GM23338 (cell line): Measurements from ENCODE around the gene DCTN1. TPM values are rescaled to one million over a fixed set of nuclear protein-coding genes. Genes with fewer than 3 reads are reported as not detected.

ENCODE experiments used
- ATAC-seq: fragments of 200-7000 bp; cut with Tn5 transposase; 3 replicates; pipeline ENCODE4 v1.9.1; 2020
- DNase-seq: peaks from one replicate; pipeline ENCODE4 v3.0.0-alpha.2; 2015; ENCODE audit warnings: low spot score
- H2AFZ ChIP-seq: fragments of 200-600 bp; sonication (generic); 2 replicates; pipeline ENCODE4 v1.8.0; 2016; ENCODE audit warnings: antibody characterized with exemption, mild to moderate bottlenecking, moderate library complexity
- H3F3A ChIP-seq: fragments of 200-600 bp; sonication (generic); replicated peaks from 2 replicates; pipeline ENCODE4 v1.8.0; 2017; ENCODE audit warnings: antibody characterized with exemption, mixed run types, low read depth
- H3K27ac ChIP-seq: fragments of 200-600 bp; sonication (generic); 2 replicates; pipeline ENCODE4 v1.6.1; 2016; ENCODE audit warnings: low read depth
- H3K27me3 ChIP-seq: fragments of 200-600 bp; sonication (generic); 2 replicates; pipeline ENCODE4 v1.8.0; 2016; ENCODE audit warnings: mild to moderate bottlenecking, mixed run types, moderate library complexity; ENCODE audit not compliant: insufficient read depth
- H3K36me3 ChIP-seq: fragments of 200-600 bp; sonication (generic); 2 replicates; pipeline ENCODE4 v1.8.0; 2016; ENCODE audit warnings: mild to moderate bottlenecking; ENCODE audit not compliant: insufficient read depth
- H3K4me1 ChIP-seq: fragments of 200-600 bp; sonication (generic); 2 replicates; pipeline ENCODE4 v1.8.0; 2016; ENCODE audit warnings: mild to moderate bottlenecking, moderate library complexity; ENCODE audit not compliant: insufficient read depth
- H3K4me2 ChIP-seq: fragments of 200-600 bp; sonication (generic); 2 replicates; pipeline ENCODE4 v1.7.1; 2017; ENCODE audit warnings: mixed run types
- H3K4me3 ChIP-seq: fragments of 200-600 bp; sonication (generic); 2 replicates; pipeline ENCODE4 v1.6.1; 2016; ENCODE audit warnings: mixed run types
- H3K79me2 ChIP-seq: fragments of 200-600 bp; sonication (generic); replicated peaks from 2 replicates; pipeline ENCODE4 v1.8.0; 2017; ENCODE audit warnings: mild to moderate bottlenecking; ENCODE audit not compliant: insufficient read depth
- H3K9me2 ChIP-seq: fragments of 200-600 bp; sonication (generic); 2 replicates; pipeline ENCODE4 v1.8.0; 2017; ENCODE audit not compliant: insufficient read depth
- H4K20me1 ChIP-seq: fragments of 200-600 bp; sonication (generic); replicated peaks from 2 replicates; pipeline ENCODE4 v1.8.0; 2017; ENCODE audit warnings: mild to moderate bottlenecking; ENCODE audit not compliant: insufficient read depth
- H3K27ac Mint-ChIP-seq: 2 replicates; pipeline ENCODE4 v1.8.0; 2020; ENCODE audit warnings: inconsistent platforms, mild to moderate bottlenecking, moderate library complexity, mixed read lengths
- H3K27me3 Mint-ChIP-seq: 3 replicates; pipeline ENCODE4 v1.8.0; 2022; ENCODE audit warnings: low read depth, mild to moderate bottlenecking, moderate library complexity, mixed read lengths, inconsistent platforms; ENCODE audit not compliant: insufficient read depth, poor library complexity
- H3K36me3 Mint-ChIP-seq: 3 replicates; pipeline ENCODE4 v1.8.0; 2021; ENCODE audit warnings: low read depth, mild to moderate bottlenecking, inconsistent platforms, moderate library complexity, mixed read lengths
- H3K4me1 Mint-ChIP-seq: 3 replicates; pipeline ENCODE4 v1.8.0; 2020; ENCODE audit warnings: mild to moderate bottlenecking, inconsistent platforms, mixed read lengths
- H3K4me3 Mint-ChIP-seq: 3 replicates; pipeline ENCODE4 v1.8.0; 2021; ENCODE audit warnings: moderate library complexity, mild to moderate bottlenecking, inconsistent platforms, mixed read lengths
- H3K9me3 Mint-ChIP-seq: 3 replicates; pipeline ENCODE4 v1.8.0; 2020; ENCODE audit warnings: moderate library complexity, mild to moderate bottlenecking, inconsistent platforms, mixed read lengths
- CREB1 ChIP-seq: fragments of 250-450 bp; sonication (Bioruptor Pico); IDR thresholded peaks from 2 replicates; pipeline ENCODE4 v1.5.0; 2020; ENCODE audit warnings: low read depth, mild to moderate bottlenecking, moderate library complexity
- CTCF ChIP-seq, 2 experiments: fragments of 200-600 bp in 1 of 2; sonication (generic) in 1 of 2; conservative IDR thresholded peaks; 2 replicates each; pipeline versions ENCODE4 v1.5.1 to v1.6.1; 2016 to 2017; ENCODE audit warnings: antibody characterized with exemption in 2 of 2, low read depth in 2 of 2, mild to moderate bottlenecking in 2 of 2, moderate library complexity in 1 of 2
- ETS1 ChIP-seq: IDR thresholded peaks from 2 replicates; pipeline ENCODE4 v1.6.1; 2016; ENCODE audit warnings: antibody characterized with exemption
- EZH2 ChIP-seq: fragments of 200-600 bp; sonication (generic); IDR thresholded peaks from one replicate; pipeline ENCODE4 v1.8.0; 2017; ENCODE audit warnings: antibody characterized with exemption, mild to moderate bottlenecking, low read depth; ENCODE audit not compliant: unreplicated experiment
- EZH2phosphoT487 ChIP-seq: fragments of 200-600 bp; sonication (generic); IDR thresholded peaks from one replicate; pipeline ENCODE4 v1.8.1; 2018; ENCODE audit warnings: antibody characterized with exemption; ENCODE audit not compliant: unreplicated experiment
- JUNB ChIP-seq: IDR thresholded peaks from one replicate; pipeline ENCODE4 v1.6.1; 2016; ENCODE audit warnings: antibody characterized with exemption; ENCODE audit not compliant: unreplicated experiment
- POLR2AphosphoS5 ChIP-seq: IDR thresholded peaks from 2 replicates; pipeline ENCODE4 v1.6.1; 2016; ENCODE audit warnings: antibody characterized with exemption, low read depth
- REST ChIP-seq: IDR thresholded peaks from one replicate; pipeline ENCODE4 v1.6.1; 2018; ENCODE audit warnings: antibody characterized with exemption; ENCODE audit not compliant: unreplicated experiment
- STAT1 ChIP-seq: IDR thresholded peaks from one replicate; pipeline ENCODE4 v1.6.1; 2016; ENCODE audit warnings: antibody characterized with exemption; ENCODE audit not compliant: unreplicated experiment
- ZNF114 ChIP-seq: fragments of 250-450 bp; sonication (Bioruptor Pico); IDR thresholded peaks from 2 replicates; pipeline ENCODE4 v1.5.0; 2020; ENCODE audit warnings: mild to moderate bottlenecking, moderate library complexity
- ZNF331 ChIP-seq: fragments of 250-450 bp; sonication (Bioruptor Pico); IDR thresholded peaks from 2 replicates; pipeline ENCODE4 v1.5.0; 2020; ENCODE audit warnings: low read depth, mild to moderate bottlenecking, moderate library complexity
- ZNF462 ChIP-seq: fragments of 250-450 bp; sonication (Bioruptor Pico); IDR thresholded peaks from 2 replicates; pipeline ENCODE4 v1.5.0; 2020; ENCODE audit warnings: mild to moderate bottlenecking, moderate library complexity
- polyA plus RNA-seq: library from polyadenylated mRNA; unstranded; fragments of >200 nt; fragmentation: Nextera tagmentation; extraction: Ambion mirVana; gene quantifications from 2 replicates; pipeline ENCODE4 v1.2.1, GENCODE V29; 2016
- total RNA-seq: library from RNA; depleted of rRNA; stranded (reverse); fragments of >200 nt; shearing (Covaris generic); gene quantifications from 2 replicates; pipeline ENCODE4 v1.2.3, GENCODE V29; 2014

The DCTN1 gene
- total and polyA plus RNA-seq, 2 experiments from 2014 or later: 108 to 145 TPM

GRCh38 chr2:74420006-74420405, 39.9 kb upstream of the DCTN1 start (continued):
- TF ChIP-seq EZH2phosphoT487 (no peak), CTCF (conservative IDR thresholded peaks at IDR 0.05; ENCODE audit: low read depth in 2 of 2) (no peak), STAT1 (no peak), ZNF114 (no peak), CREB1 (CRISPR knock-in tag) (no peak), REST (no peak), POLR2AphosphoS5 (no peak), EZH2 (no peak)

- Mint-ChIP-seq H3K27ac (no peak overlapping the region), H3K4me1 (peaks cover 23% of the 10 kb centered on the region), H3K4me3 (no peak overlapping the region), H3K9me3 (no peaks in the 10 kb centered on the region), H3K36me3 (no peaks in the 10 kb centered on the region; the same call in 2 of the 3 replicates), H3K27me3 (peaks cover 49% of the 10 kb centered on the region)
- Histone ChIP-seq H3K36me3 (no peaks in the 10 kb centered on the region), H2AFZ (no peak overlapping the region), H4K20me1 (no peaks in the 10 kb centered on the region; the same call in 1 of the 2 replicates), H3K4me2 (no peak overlapping the region), H3F3A (peaks cover 8% of the 10 kb centered on the region; the same call in 1 of the 2 replicates), H3K27me3 (peaks cover 37% of the 10 kb centered on the region), H3K79me2 (no peaks in the 10 kb centered on the region), H3K27ac (no peak overlapping the region), H3K4me3 (no peak overlapping the region), H3K4me1 (peaks cover 13% of the 10 kb centered on the region), H3K9me2 (no peaks in the 10 kb centered on the region)
- no peak for ATAC-seq
- no peak for DNase-seq
- TF ChIP-seq ZNF331 (CRISPR knock-in tag): no peak
- no peak for TF ChIP-seq JUNB
- TF ChIP-seq ETS1: no peak
- no peak for TF ChIP-seq EZH2phosphoT487
- TF ChIP-seq ZNF462 (CRISPR knock-in tag): no peak
Measured at GRCh38 chr2:74419345-74419744, 39.2 kb upstream of the DCTN1 start.
